SKM-1 (cell line): ENCODE data around the gene SLC43A3.
"Not testable (repeated sequence)": the region's sequence is repeated elsewhere in the genome, so short reads cannot be mapped to it uniquely, and the experiment has no call there.

Source experiments
- DNase-seq: peaks from one replicate; lab custom pipeline; 2025; ENCODE audit not compliant: unreplicated experiment; lab: John Stamatoyannopoulos, UW

Gene SLC43A3

DNA sequence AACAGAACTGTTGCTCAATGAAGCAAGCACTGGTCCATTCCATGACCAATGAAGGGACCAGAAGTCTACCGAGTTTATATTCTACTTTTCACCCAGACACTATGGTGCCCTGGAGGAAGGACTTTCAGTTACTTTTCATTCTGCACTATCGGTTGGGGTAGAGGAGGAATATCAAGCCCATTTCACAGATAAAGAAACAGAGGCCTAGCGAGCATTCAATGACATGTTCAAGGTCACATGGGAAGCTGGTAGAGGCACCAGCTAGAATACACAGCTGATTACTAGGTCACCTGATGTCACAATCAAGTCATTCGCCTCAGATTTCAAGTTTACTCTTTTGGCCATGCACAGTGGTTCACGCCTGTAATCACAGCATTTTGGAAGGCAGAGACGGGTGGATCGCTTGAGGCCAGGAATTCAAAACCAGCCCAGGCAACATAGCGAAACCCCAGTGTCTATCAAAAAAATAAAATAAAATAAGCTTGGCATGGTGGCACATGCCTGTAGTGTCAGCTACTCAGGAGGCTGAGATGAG is 18.9 kb downstream of the SLC43A3 start:
- DNase-seq: no peak

DNA sequence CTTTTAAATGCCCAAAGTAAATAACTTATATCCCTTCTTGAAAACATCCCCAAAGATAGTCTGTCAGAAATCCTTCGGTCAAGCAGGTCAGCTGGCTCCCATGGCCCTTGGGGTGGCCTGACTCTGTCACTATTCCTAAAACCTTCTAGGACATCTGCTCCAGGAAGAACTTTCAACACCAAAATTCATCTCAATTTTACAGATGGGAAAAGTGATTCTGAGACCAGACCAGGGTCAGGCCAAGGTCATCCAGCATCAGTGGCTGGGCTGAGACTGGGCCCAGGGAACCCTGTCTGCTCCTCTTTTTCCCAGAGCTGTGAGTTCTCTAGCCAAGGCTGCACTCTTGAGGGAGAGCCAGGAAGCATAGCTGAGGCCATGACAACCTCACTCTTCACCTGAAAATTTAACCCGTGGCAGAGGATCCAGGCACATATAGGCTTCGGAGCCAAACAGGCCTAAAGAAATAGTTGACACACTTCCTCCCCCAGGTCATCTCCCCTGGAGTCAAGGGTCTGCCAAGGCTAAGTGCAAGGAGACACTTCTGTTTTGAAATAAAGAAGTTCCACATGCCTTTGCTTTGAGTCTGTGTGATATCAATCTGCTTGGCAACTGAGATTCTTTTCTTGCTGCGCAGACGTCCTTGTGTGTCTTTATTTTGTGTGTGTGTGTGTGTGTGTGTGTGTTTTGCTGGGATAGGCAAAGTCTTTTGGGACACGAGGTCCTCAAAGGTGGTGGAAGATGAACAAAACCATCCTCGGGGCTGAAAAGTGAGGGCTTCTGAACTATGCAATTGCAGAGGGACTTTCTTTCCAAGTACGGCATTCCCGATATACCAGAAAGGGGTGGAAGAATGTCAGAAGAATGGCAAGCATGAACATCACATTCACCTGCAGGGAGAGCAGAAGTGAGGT is 19.7 kb downstream of the SLC43A3 start:
- no peak for DNase-seq

GRCh38 chr11:57406337-57406904 is 20.5 kb downstream of the SLC43A3 start:
- DNase-seq: peak; percentile 24

DNA sequence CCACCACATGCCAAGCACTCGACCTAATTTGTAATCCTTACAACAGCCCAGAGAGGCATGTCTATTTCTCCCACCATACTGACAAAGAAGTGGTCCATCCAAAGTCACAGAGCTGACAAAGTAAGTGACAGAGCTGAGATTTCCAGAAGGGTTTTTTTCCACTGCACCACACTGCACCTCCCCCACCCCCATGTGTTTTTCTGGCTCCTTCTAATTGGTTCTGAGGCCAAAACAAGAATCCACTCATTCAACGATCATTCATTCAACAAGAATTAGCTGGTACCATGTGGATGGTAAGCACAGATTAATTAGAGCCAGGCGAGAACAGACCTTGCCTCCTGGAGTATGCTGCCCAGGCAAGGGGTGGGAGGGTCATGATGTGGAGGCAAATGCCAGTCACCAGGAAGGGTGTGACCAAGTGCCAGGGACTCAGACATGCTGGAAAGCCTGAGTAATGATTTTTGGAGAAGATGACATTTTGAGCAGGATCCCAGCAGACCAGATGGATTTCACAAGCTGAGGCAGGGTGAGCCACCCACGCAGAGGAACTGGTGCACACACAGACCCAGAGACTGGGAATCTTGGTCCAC is 21.6 kb downstream of the SLC43A3 start:
- DNase-seq: no peak

- peak; percentile 31 for DNase-seq
Measured at GRCh38 chr11:57403802-57404147, 23.1 kb downstream of the SLC43A3 start.

DNA sequence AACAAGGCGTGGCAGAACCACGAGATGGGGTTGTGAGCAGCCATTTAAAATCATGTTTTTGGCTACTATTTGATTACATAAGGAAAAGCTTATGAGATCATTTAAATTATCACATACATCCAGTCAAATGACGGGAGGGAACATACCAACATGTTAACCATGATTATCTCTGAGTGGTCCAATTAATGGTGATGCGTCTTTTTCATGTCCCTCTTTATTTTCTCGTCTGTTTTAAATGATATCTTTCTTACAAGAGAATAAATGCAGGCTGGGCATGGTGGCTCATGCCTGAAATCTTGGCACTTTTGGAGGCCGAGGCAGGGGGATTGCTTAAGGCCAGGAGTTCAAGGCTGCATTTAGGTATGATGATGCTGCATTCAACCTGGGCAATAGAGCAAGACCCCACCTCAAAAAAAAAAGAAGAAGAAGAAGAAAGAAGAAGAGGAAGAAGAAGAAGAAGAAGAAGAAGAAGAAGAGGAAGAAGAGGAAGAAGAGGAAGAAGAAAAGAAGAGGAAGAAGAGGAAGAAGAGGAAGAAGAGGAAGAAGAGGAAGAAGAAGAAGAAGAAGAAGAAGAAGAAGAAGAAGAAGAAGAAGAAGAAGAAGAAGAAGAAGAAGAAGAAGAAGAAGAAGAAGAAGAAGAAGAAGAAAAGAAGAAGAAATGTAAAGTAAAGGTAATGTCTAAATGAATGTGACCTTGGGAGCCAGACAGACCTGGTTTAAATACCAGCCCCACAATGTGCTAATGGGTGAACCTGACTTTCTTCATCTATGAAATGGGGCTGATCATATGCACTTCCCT is 23.7 kb downstream of the SLC43A3 start:
- DNase-seq: not testable (repeated sequence)

GRCh38 chr11:57402188-57403002 is 24.5 kb downstream of the SLC43A3 start:
- no peak for DNase-seq

DNA sequence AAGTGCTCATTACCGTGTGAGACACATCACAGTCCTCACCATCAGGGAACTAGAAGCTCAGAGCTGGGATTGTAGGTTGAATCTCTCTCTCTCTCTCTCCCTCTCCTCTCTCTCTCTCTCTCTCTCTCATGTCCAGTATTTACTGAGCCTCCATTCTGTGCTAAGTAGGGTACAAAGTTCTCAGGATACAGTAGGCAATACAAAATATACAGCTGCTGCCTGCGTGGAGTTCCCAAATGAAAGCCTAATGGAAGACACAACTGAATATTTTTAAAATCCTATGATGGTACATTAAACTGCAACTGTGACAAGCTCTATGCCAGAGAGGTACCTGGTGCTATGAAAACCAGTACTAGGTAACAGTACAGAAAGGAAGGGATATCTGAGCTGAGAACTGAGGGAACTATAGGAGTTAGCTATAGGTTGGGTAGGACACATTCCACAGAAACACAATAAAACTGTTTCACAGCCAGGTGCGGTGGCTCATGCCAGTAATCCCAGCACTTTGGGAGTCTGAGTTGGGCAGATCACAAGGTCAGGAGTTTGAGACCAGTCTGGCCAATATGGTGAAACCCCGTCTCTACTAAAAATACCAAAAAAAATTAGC is 26.8 kb downstream of the SLC43A3 start:
- no peak for DNase-seq

GRCh38 chr11:57399221-57399620 is 27.7 kb downstream of the SLC43A3 start:
- DNase-seq: no peak

DNA sequence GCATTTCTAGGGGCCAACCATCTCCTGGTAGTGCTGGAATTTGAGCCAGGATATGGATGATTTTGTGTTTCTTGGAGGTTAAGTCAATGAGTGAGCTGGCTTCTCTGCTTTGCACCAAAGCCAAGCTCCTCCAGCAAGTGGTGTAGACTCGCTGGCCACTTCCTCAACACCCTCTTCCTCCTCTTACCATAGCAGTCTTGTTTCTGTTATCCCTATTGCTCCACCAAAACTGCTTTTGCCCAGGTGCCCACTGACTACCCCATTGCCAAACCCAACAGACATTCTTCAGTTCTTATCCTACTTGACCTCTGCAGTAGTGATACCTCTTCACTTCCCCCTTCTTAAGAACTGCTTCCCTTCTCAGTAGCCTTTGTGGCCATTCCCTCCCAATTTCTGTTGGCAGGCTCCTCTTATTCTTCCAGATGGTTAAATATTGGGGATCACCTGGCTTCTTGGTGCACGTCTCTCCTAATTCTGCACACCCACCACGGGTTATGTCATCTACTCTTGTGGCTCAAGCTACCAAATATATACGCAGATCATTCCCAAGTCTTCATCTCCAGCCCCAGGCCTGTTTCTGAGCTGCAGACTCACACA is 29.4 kb downstream of the SLC43A3 start:
- DNase-seq: peak; percentile 89

GRCh38 chr11:57396744-57397143 is 30.2 kb downstream of the SLC43A3 start:
- DNase-seq: no peak

GRCh38 chr11:57395905-57396623 is 30.9 kb downstream of the SLC43A3 start:
- no peak for DNase-seq

DNA sequence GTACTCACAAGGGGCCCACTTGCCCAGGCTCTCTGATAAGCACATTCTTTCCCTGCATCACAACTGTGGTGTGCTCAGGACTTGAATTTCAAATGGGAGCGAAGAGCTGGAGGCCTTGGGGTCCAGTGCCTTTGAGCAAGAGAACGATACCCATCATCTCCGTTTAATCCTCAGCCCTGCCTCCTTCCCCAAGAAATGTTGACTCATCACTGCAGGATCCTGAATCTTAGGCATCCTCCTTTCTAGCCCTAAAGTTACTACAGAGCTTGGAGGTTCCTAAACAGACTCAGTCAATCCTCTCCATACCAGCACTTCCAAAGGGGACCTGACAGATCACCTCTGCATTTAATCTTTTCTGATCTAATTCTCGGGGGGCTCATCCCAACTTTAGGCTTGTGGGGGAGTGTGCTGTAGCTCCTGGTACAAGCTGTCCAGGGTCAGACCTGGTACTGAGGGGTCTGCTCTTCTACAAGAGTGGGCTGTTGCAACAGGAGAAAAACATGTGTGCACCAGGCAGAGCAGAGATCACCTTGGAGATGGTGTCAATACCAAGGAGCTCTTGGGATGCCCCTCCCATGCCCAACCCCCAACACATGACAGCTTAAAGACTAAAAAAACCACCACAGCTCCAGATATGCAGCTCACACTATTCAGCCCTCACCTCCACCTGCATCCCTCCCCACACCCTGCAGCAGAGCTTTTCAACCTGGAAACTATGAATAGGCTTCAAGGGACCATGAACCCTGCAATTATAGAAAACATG is 32.5 kb downstream of the SLC43A3 start:
- no peak for DNase-seq

GRCh38 chr11:57392763-57393105 is 34.2 kb downstream of the SLC43A3 start:
- no peak for DNase-seq

DNA sequence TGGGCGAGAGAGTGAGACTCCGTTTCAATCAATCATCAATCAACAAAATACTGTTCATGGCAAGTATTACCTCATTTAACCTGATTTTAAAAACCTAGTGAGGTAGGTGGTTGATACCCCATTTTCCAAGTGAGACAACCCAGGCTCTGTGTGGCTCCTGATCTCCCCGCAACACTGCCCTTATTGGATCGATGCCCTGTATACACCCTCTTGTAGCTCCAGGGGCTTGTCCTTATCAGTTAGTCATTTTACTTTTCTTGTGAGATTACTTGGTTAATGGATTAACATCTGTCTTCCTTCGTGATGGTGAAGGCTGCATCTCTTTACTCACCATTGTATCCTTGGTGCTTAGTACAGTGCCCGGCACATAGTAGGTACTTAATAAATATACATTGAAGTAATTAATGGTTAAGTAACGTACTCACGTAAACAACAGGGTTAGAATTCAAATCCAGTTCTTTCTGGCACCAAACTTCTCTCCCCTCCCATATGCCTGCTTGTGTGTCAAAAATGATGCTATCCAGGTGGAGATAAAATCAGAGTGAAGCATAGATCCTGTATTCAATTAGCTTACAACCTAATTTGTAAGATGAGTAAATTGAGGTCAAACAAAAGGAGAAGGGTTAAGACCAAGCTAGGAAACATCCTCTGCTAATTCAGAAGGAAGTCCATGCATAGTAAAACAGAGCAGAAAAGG is 34.7 kb downstream of the SLC43A3 start:
- no peak for DNase-seq

DNA sequence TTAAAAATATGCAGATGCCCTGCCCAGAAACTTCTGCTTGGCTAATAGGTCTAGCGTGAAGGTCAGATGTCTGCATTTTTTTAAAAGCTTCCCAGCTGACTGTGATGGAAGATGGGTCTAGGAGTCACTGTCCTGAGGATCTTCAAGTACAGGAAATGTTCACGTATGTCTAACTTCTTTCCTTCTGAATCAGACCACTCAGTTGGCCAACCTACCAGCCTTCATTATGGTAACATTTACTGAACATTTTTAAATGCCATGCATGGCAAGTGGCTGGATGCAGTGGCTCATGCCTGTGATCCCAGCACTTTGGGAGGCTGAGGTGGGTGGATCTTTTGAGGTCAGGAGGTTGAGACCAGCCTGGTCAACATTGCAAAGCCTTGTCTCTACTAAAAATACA is 35.4 kb downstream of the SLC43A3 start:
- no peak for DNase-seq

- no peak for DNase-seq
Measured at GRCh38 chr11:57391111-57391510, 35.8 kb downstream of the SLC43A3 start.

- DNase-seq: no peak
Measured at GRCh38 chr11:57390535-57390934, 36.4 kb downstream of the SLC43A3 start, which contains the start of gene PRG2. Gene PRG2, minus strand, starts transcription at chr11:57390650. Its CDS starts 706 bp downstream, at chr11:57389944.
